Tibial nerve (tissue), 4 donors: ENCODE measurements around the gene ASXL1. TPM values are rescaled to one million over a fixed set of nuclear protein-coding genes. Genes with fewer than 3 reads are reported as not detected.
"Not testable (repeated sequence)": the region's sequence is repeated elsewhere in the genome, so short reads cannot be mapped to it uniquely, and the experiment has no call there.

Experiments used
- DNase-seq, 2 donors: peaks; one replicate each; pipeline ENCODE4 v3.0.0-alpha.2; 2019; ENCODE audit warnings: low spot score in 2 of 2
- H3K27ac ChIP-seq, 4 donors: fragments of 200-600 bp; sonication (generic) in 3 of 4; one replicate each; pipeline ENCODE4 v1.5.1; 2017 to 2019; ENCODE audit warnings: mild to moderate bottlenecking in 1 of 4
- H3K27me3 ChIP-seq, 2 donors: fragments of 200-600 bp; sonication (generic) in 1 of 2; one replicate each; pipeline versions ENCODE4 v1.5.1 to v1.6.0; 2017 to 2019
- H3K36me3 ChIP-seq, 3 donors: fragments of 200-600 bp; sonication (generic); one replicate each; pipeline ENCODE4 v1.5.1; 2018 to 2019
- H3K4me1 ChIP-seq, 4 donors: fragments of 200-600 bp; sonication (generic) in 3 of 4; one replicate each; pipeline ENCODE4 v1.5.1; 2017 to 2019
- H3K4me3 ChIP-seq, 4 donors: fragments of 200-600 bp; sonication (generic) in 3 of 4; one replicate each; pipeline ENCODE4 v1.5.1; 2017 to 2019; ENCODE audit warnings: mild to moderate bottlenecking in 1 of 4, moderate library complexity in 1 of 4
- H3K9me3 ChIP-seq, 4 donors: fragments of 200-600 bp; sonication (generic) in 3 of 4; one replicate each; pipeline ENCODE4 v1.5.1; 2017 to 2019
- CTCF ChIP-seq, 5 experiments: fragments of 200-600 bp in 3 of 5; fragments of 450-650 bp in 2 of 5; sonication (generic) in 3 of 5; IDR thresholded peaks; one replicate each; pipeline ENCODE4 v1.5.1; 2016 to 2019; ENCODE audit warnings: antibody characterized with exemption in 5 of 5, mild to moderate bottlenecking in 3 of 5, moderate library complexity in 2 of 5
- EP300 ChIP-seq, 2 donors: sonication (generic); formaldehyde crosslinking; IDR thresholded peaks; one replicate each; pipeline ENCODE4 v1.6.1; 2017; ENCODE audit warnings: antibody characterized with exemption in 2 of 2, mild to moderate bottlenecking in 1 of 2
- POLR2A ChIP-seq, 2 donors: fragments of 450-650 bp; IDR thresholded peaks; one replicate each; pipeline ENCODE4 v1.6.1; 2017; ENCODE audit warnings: antibody characterized with exemption in 2 of 2, mild to moderate bottlenecking in 2 of 2, moderate library complexity in 2 of 2
- WGBS, 2 donors: methylation state at CpG; one replicate each; pipeline ENCODE4 v1.1.5; 2018; 5-methylcytosine and 5-hydroxymethylcytosine counted together
- total RNA-seq, 4 donors: library from RNA; depleted of rRNA; stranded (reverse); fragments of >200 nt; gene quantifications; one replicate each; pipeline ENCODE4 v1.1.0, GENCODE V29; 2016

ASXL1 gene
- total RNA-seq, 4 donors from 2014 or later: 108 to 194 (median 138) TPM

- no peaks in the 10 kb centered on the region for H3K9me3 ChIP-seq
- TF ChIP-seq CTCF (IDR thresholded peaks at IDR 0.05): no peak
- no peak for TF ChIP-seq EP300 (IDR thresholded peaks at IDR 0.05)
- no peak for TF ChIP-seq POLR2A (IDR thresholded peaks at IDR 0.05)
- H3K4me3 ChIP-seq: no peak overlapping the region
- no peak for DNase-seq
- 93 to 94% methylated on average over 7 of the region's 7 CpGs for WGBS, 2 donors
- no peak overlapping the region for H3K27ac ChIP-seq
- H3K27me3 ChIP-seq: no peaks in the 10 kb centered on the region
- peaks cover 0 to 79% (median 20%) of the 10 kb centered on the region in 3 donors for H3K36me3 ChIP-seq
- H3K4me1 ChIP-seq: no peaks in the 10 kb centered on the region
These were observed 41.5 kb upstream of the ASXL1 start for GRCh38 chr20:32316667-32317066.

GRCh38 chr20:32319100-32319499, 39.0 kb upstream of the ASXL1 start:
- no peaks in the 10 kb centered on the region for H3K27me3 ChIP-seq
- TF ChIP-seq CTCF (IDR thresholded peaks at IDR 0.05): no peak
- TF ChIP-seq EP300 (IDR thresholded peaks at IDR 0.05): no peak
- no peak for TF ChIP-seq POLR2A (IDR thresholded peaks at IDR 0.05)
- DNase-seq: no peak
- H3K4me3 ChIP-seq: no peak overlapping the region
- peaks cover 0 to 57% (median 20%) of the 10 kb centered on the region in 3 donors for H3K36me3 ChIP-seq
- 86 to 90% methylated on average over 6 of the region's 6 CpGs for WGBS, 2 donors
- no peaks in the 10 kb centered on the region for H3K4me1 ChIP-seq
- H3K27ac ChIP-seq: no peak overlapping the region
- no peaks in the 10 kb centered on the region for H3K9me3 ChIP-seq

- TF ChIP-seq CTCF (IDR thresholded peaks at IDR 0.05): no peak
- TF ChIP-seq POLR2A (IDR thresholded peaks at IDR 0.05): no peak
- no peak for TF ChIP-seq EP300 (IDR thresholded peaks at IDR 0.05)
- H3K36me3 ChIP-seq: peaks cover 0 to 47% (median 20%) of the 10 kb centered on the region in 3 donors
- WGBS, 2 donors: 83 to 86% methylated on average over 1 of the region's 1 CpG
These were observed 37.8 kb upstream of the ASXL1 start for GRCh38 chr20:32320305-32320704.

GRCh38 chr20:32321390-32321789, 36.7 kb upstream of the ASXL1 start:
- H3K4me3 ChIP-seq: no peak overlapping the region
- DNase-seq: no peak
- H3K4me1 ChIP-seq: no peaks in the 10 kb centered on the region
- H3K27ac ChIP-seq: no peak overlapping the region
- no peaks in the 10 kb centered on the region for H3K27me3 ChIP-seq
- TF ChIP-seq POLR2A (IDR thresholded peaks at IDR 0.05) (no peak), CTCF (IDR thresholded peaks at IDR 0.05) (no peak), EP300 (IDR thresholded peaks at IDR 0.05) (no peak)
- 61 to 75% methylated on average over 1 of the region's 1 CpG for WGBS, 2 donors
- peaks cover 0 to 44% (median 16%) of the 10 kb centered on the region in 3 donors for H3K36me3 ChIP-seq
- H3K9me3 ChIP-seq: no peaks in the 10 kb centered on the region

More at GRCh38 chr20:32320305-32320704, 37.8 kb upstream of the ASXL1 start:
- Histone ChIP-seq H3K4me1 (no peaks in the 10 kb centered on the region), H3K27me3 (no peaks in the 10 kb centered on the region), H3K4me3 (no peak overlapping the region), H3K27ac (no peak overlapping the region), H3K9me3 (no peaks in the 10 kb centered on the region)
- DNase-seq: no peak

GRCh38 chr20:32322260-32322659, 35.9 kb upstream of the ASXL1 start:
- H3K27me3 ChIP-seq: not testable (repeated sequence)

GRCh38 chr20:32323761-32324160, 34.4 kb upstream of the ASXL1 start:
- H3K4me1 ChIP-seq, H3K27ac ChIP-seq, H3K27me3 ChIP-seq, DNase-seq, H3K4me3 ChIP-seq, H3K9me3 ChIP-seq: not testable (repeated sequence)
- 89 to 95% methylated on average over 5 of the region's 5 CpGs for WGBS, 2 donors
- H3K36me3 ChIP-seq: peaks cover 0 to 44% (median 0%) of the 10 kb centered on the region in 3 donors

More at GRCh38 chr20:32322260-32322659, 35.9 kb upstream of the ASXL1 start:
- H3K36me3 ChIP-seq: peaks cover 0 to 44% (median 7%) of the 10 kb centered on the region in 3 donors
- H3K4me3 ChIP-seq, H3K9me3 ChIP-seq, DNase-seq, H3K4me1 ChIP-seq, H3K27ac ChIP-seq: not testable (repeated sequence)
- WGBS, 2 donors: 94 to 97% methylated on average over 12 of the region's 12 CpGs
